NCI-H82 (cell line): Measurements from ENCODE around the gene SBK3.
"Not testable (repeated sequence)": the region's sequence is repeated elsewhere in the genome, so short reads cannot be mapped to it uniquely, and the experiment has no call there.

Experiments used
- DNase-seq: peaks from one replicate; lab custom pipeline; 2025; lab: John Stamatoyannopoulos, UW

Gene SBK3

DNA sequence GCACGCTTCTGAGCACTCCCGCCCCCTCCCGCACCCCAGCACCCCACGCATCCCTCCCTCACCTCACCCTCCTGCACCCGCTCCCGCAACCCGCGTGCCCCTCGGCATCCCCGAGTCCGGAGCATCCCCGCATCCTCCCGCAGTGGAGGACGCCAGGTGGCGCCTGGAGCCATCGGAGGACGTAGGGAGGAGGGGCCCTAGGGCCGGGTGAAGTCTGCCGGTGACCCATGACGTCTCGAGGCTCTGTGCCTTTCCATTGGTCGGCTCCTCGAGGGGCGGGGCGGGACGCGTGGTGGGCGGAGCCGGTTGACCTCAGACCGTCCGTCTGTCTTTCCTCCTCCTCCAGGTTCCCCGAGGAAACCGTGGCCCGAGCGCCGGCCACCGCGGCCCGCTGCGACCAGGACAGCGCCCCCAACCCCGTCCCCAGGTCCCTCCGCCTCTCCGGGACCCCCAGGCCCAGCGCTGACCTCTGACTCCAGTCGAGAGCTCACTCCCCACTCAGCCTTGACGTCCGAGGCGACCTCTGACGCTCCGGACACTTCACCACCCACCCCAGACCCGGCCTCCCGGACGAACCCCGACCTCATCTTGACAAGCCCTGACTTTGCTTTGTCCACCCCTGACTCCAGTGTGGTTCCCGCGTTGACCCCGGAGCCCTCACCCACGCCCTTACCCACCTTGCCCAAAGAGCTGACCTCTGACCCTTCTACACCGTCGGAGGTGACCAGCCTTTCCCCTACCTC, 28.3 kb downstream of the SBK3 start:
- peak; percentile 95 for DNase-seq

- DNase-seq: no peak
These were observed 37.2 kb downstream of the SBK3 start for GRCh38 chr19:55508120-55508519.

DNA sequence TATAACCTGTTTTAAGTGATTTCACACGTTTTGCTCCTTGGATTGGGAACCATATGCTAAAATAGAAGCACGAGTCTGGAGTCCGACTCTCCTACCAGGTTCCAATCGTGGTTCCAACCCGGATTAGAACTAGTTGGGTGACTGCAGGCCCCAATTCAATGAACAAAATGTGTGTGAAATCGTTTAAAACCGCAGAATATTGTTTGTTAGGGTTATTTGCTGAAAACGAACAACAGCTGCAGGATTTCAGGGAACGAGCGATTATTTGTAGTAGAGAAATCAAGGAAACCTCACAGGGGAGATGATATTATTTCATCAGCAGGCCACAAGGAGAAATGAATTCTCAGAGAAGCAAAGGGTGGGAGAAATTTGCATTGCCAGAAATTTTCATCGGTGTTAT, 40.4 kb downstream of the SBK3 start:
- DNase-seq: no peak

- no peak for DNase-seq
These were observed 41.1 kb downstream of the SBK3 start for GRCh38 chr19:55504252-55504603.

- peak; percentile 94 for DNase-seq
These were observed 41.7 kb downstream of the SBK3 start for GRCh38 chr19:55503502-55504251.

GRCh38 chr19:55503157-55503501, 42.2 kb downstream of the SBK3 start:
- no peak for DNase-seq

GRCh38 chr19:55502197-55502952, 43.0 kb downstream of the SBK3 start:
- no peak for DNase-seq

- no peak for DNase-seq
These were observed 44.9 kb downstream of the SBK3 start for GRCh38 chr19:55500368-55500952.

GRCh38 chr19:55498246-55498840, 47.0 kb downstream of the SBK3 start:
- no peak for DNase-seq

- DNase-seq: no peak
These were observed 47.6 kb downstream of the SBK3 start for GRCh38 chr19:55497763-55498162.

DNA sequence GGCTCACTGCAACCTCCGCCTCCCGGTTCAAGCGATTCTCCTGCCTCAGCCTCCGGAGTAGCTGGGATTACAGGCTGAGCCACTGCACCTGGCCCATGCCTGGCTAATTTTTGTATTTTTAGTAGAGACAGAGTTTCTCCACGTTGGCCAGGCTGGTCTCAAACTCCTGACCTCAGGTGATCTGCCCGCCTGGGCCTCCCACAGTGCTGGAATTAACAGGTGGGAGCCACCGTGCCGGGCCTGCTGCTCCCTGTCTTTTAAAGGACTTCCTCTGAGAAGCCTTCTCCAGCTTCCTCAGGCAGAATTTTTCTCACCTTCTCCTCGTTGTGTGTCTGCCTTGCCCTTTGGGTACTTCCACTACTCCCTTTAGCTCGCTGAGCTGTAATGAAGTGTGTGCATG, 48.5 kb downstream of the SBK3 start:
- not testable (repeated sequence) for DNase-seq

DNA sequence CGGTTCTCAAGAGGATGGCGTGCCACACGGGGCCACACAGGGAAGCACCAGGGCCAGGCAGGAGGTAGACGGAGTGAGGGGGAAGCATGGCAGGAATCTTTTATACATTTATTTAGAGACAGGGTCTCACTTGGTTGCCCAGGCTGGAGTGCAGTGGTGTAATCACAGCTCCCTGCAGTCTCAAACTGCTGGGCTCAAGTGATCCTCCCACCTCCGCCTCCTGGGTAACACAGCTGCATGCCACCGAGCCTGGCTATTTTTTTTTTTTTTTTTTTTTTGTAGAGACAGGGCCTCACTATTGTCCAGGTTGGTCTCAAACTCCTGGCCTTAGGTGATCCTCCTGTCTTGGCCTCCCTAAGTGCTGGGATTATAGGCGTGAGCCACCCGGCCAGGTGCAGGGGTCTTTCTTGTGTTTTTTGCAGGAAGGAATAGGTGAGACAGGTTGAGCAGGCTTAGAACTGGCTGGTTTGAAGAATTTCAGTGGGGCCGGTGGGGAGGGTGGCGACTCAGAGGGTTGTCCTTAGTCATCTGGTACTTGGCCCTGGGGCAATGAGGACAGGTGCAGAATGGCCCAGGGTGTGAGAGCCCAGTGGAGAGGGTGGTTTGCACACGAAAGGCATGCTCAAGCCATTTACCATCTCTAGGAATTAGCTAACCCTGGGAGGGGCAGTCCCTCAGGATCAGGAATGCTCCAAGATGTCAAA, 49.5 kb downstream of the SBK3 start:
- no peak for DNase-seq

DNA sequence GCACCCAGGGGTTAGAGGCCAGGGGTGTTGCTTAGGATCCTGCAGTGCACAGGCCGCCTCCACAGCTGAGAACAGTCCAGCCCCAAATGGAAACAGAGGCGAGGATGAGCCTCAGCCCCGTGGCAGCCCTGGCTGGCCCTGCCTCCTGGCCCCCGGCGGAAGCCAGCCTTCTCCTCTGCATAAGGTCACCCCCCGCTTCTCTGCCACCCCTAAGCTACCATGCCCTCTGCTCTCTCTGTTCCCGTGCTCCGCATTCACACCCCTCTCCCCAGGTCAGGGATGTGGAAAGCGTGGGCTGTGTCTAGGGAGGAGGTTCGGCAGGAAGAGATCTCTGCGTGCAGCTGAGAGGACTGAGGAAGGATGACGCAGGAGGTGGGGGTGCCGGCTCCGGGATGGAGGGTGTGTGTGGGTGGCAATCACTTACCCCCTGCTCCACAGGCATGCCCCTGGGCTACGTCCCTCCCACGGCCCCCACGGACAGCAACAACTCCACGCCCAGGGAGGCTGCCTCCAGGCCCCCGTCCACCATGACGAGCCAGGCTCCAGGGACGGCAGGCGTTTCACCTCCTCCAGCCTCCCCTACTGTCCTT, 51.1 kb downstream of the SBK3 start:
- no peak for DNase-seq

DNA sequence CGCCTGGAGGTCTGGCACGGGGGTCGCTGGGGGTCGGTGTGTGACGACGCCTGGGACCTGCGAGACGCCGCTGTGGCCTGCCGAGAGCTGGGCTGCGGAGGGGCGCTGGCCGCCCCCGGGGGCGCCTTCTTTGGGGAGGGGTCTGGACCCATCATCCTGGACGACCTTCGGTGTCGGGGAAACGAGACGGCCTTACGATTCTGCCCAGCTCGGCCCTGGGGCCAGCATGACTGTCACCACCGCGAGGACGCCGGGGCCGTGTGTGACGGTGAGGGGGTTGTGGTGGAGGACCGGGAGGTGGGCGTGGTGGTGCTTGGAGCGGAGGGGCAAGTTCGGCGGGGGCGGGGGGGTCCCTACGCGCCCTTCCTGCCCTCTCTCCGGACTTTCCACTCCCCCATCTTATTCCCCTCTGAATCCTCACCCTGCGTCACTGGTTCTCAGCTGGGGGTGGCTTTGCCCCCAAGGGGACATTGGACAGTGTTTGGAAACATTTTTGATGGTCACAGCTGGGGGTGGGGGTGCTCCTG, 51.6 kb downstream of the SBK3 start:
- no peak for DNase-seq

- no peak for DNase-seq
These were observed 52.2 kb downstream of the SBK3 start for GRCh38 chr19:55493052-55493644.

DNA sequence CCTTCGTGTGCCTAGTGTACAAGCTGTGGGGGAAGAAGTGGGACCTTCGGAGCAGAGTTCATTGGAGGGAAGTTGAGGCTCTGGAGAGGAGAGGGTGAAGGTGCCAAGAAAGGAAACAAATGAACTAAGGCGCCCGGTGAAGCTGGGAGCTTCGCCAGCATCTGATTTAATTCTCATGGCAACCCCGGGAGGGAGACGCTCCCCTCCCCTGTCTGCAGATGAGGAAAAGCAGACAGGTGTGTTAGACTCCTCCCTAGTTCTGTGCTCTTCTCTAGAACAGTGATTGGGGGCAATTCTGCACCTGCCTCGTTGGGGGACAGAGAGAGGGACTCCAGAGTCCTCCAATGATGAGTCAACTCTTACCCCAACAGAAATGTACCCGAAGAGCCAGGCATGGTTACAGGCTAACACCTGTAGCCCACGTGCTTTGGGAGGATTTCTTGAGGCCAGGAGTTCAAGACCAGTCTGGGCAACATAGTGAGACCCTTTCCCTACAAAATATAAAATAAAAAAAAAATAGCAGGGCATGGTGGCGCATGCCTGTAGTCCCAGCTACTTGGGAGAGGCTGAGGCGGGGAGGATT, 52.9 kb downstream of the SBK3 start:
- no peak for DNase-seq

DNA sequence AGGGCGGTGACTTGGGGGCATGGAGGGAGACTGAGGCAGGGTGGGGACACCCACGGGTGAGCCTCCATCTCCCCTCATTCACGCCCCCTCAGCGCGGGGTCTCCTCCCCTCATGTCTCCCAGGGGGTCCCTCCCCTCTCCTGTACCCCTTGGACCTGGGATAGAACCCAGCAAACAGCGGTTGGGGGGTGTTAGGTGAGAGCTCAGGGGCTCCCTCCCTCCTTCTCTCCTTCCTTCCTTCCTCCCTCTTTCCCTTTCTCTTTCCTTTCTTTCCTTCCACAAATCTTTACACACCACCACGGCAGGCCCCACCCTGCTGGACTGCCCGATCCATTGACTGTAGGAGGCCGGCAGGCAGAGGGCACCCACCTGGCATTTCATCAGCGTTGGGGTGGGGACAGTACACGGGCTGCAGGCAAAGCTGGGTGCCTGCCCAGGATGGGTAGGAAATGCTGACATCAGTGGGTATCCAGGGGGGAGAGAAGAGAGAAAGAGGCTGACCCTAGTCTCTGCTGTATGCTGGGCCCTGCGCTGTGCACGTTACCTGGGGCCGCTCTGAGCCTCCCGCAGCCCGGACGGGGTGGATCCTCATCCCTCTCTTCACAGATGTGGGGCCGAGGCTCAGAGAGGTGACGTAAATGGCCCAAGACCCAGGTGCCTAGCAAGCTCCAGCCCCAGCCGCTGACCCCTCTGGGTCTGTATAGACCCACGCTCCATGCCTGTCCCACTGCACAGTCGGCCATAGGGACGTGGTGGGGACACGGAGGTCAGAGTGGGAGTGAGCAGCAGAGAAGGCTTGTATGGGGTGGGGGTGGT, 53.6 kb downstream of the SBK3 start:
- DNase-seq: no peak
